ENCODE measurements around the gene CDH4. TPM values are rescaled to one million over a fixed set of nuclear protein-coding genes. Genes with fewer than 3 reads are reported as not detected.
A peak's percentile ranks its signal among the peaks of the same experiment; 100 is the strongest.

CDH4 gene
- total and polyA plus RNA-seq, 11 donors, result 0.04 to 0.54 (median 0.08) TPM; not detected in 1

DNA sequence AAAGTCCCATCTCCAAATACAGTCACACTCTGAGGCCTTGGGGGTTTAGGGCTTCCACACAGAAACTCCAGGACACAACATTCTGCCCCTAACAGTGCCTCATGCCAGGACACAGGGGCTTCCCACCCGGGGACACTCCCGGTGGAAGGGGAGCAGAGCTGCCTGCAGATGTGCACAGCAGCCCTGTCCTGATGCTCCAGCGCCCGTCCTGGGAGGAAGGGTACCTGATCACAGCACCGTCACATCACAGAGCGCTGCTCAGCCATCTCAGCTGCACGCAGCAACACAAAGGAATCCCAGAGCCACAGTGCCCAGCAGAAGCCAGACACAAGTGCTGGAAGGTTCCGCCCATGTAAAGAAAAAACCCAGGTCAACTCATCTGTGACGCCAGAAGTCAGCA is 657.0 kb downstream of the CDH4 start:
- Histone ChIP-seq H3K4me3 (no peak overlapping the region), H3K4me1 (no peaks in the 10 kb centered on the region), H3K27me3 (peaks cover 0 to 20% (median 0%) of the 10 kb centered on the region in 9 donors), H3K36me3 (no peaks in the 10 kb centered on the region), H3K27ac (no peak overlapping the region), H3K9me3 (peaks cover 0 to 10% (median 0%) of the 10 kb centered on the region in 12 donors)
- 80 to 88% (median 87%) methylated on average over 9 of the region's 9 CpGs for WGBS, 4 donors
- intact Hi-C loops (cut with DNase I), result no loop called here
- ATAC-seq, result no peak
- DNase-seq, result no peak
- TF ChIP-seq, protein P1, sequence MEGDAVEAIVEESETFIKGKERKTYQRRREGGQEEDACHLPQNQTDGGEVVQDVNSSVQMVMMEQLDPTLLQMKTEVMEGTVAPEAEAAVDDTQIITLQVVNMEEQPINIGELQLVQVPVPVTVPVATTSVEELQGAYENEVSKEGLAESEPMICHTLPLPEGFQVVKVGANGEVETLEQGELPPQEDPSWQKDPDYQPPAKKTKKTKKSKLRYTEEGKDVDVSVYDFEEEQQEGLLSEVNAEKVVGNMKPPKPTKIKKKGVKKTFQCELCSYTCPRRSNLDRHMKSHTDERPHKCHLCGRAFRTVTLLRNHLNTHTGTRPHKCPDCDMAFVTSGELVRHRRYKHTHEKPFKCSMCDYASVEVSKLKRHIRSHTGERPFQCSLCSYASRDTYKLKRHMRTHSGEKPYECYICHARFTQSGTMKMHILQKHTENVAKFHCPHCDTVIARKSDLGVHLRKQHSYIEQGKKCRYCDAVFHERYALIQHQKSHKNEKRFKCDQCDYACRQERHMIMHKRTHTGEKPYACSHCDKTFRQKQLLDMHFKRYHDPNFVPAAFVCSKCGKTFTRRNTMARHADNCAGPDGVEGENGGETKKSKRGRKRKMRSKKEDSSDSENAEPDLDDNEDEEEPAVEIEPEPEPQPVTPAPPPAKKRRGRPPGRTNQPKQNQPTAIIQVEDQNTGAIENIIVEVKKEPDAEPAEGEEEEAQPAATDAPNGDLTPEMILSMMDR (IDR thresholded peaks at IDR 0.05), result no peak
- TF ChIP-seq POLR2A (IDR thresholded peaks at IDR 0.05), result no peak

DNA sequence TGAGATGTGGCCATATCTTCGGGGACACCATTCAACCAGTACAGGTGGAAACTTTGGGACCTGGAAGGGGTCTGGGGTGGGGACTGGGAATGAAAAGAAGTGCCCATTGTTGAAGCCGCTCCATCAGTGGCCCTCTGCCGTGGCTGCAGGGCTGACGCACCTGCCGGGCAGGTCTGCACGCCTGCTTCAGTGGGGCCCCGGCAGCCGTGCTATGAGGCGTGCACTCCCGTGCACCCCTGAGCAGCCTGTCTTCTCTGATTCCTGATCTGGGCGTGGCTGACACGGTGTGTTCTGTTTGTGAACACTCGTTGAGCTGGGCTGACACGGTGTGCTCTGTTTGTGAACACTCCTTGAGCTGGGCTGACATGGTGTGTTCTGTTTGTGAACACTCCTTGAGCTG is 657.8 kb downstream of the CDH4 start:
- Histone ChIP-seq H3K27ac (no peak overlapping the region), H3K27me3 (peaks cover 0 to 20% (median 0%) of the 10 kb centered on the region in 9 donors), H3K4me1 (no peaks in the 10 kb centered on the region), H3K9me3 (peaks cover 0 to 10% (median 0%) of the 10 kb centered on the region in 12 donors), H3K36me3 (no peaks in the 10 kb centered on the region), H3K4me3 (no peak overlapping the region)
- no peak for TF ChIP-seq POLR2A (IDR thresholded peaks at IDR 0.05)
- TF ChIP-seq, protein P1 (IDR thresholded peaks at IDR 0.05), result no peak
- no peak for ATAC-seq
- no peak for DNase-seq
- WGBS, 4 donors, result 86 to 90% (median 86%) methylated on average over 10 to 14 of the region's 14 CpGs
- intact Hi-C loops (cut with DNase I), result no loop called here

DNA sequence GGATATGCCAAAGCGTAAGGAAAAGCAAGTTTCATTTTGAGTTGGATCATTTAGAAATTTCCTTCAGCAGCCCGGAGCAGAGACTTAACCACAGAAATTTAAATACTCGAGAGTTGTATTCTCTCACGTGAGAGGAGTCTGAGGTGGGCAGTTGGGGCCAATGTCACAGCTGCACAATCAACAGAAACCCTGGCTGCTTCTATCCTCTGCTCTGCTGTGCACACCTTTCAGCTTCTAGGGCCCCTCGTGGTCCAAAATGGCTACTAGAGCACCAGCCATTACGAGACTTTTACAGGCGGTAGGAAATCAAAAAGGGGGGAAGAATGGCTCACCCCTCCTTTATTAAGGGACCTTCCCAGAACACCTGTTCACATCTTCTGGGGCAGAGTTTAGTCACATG is 659.8 kb downstream of the CDH4 start:
- 70 to 84% (median 75%) methylated on average over 7 of the region's 7 CpGs for WGBS, 4 donors
- no peak for DNase-seq
- Histone ChIP-seq H3K4me3 (no peak overlapping the region), H3K36me3 (no peaks in the 10 kb centered on the region), H3K27ac (no peak overlapping the region), H3K27me3 (peaks cover 0 to 13% (median 0%) of the 10 kb centered on the region in 9 donors), H3K9me3 (peaks cover 0 to 10% (median 0%) of the 10 kb centered on the region in 12 donors), H3K4me1 (no peaks in the 10 kb centered on the region)
- TF ChIP-seq POLR2A (IDR thresholded peaks at IDR 0.05), result no peak
- TF ChIP-seq, protein P1 (IDR thresholded peaks at IDR 0.05), result no peak
- no peak for ATAC-seq
- intact Hi-C loops (cut with DNase I), result no loop called here

DNA sequence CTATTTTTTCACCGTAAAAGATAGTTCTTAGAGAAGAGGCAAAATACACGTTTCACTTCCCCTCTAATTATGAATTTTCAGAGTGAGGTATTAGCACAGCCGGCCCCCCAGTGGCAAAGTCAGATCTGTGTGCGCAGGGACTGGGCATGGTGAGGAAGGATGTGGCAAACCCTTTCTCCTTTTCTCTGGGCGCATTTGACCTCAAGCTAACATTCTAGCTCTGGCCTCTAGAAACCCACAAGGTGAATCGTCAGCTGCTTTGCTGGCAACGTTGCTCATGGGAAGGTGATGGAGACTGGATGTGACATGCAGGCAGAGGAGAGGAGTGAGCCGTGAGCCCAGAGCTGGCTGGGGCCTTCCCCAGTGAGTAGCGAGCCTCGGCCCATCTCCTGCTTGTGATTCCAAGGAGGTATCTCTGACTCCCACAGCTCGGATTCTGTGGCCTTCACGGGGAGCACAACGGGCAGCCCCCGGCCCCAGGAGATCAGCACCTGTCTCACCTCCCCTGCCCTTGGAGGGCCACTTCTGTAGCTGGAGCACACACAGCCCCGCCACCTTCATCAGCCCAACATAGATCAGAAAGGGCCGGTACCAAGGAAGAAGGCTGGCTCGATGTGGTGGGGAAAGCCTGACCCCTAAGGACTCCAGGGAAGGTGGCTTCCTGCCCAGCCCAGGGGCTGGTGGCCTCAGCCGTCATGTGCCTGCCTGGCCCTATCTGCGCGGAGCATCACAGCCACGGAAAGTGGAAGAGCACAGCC is 660.8 kb downstream of the CDH4 start:
- DNase-seq, result peak in 1 of 5 donors; percentile 44
- ATAC-seq, result no peak
- intact Hi-C loops (cut with DNase I), result no loop called here
- no peak overlapping the region for H3K4me3 ChIP-seq
- WGBS, 4 donors, result 74 to 81% (median 79%) methylated on average over 15 to 21 of the region's 21 CpGs
- H3K36me3 ChIP-seq, result no peaks in the 10 kb centered on the region
- no peak for TF ChIP-seq POLR2A (IDR thresholded peaks at IDR 0.05)
- TF ChIP-seq, protein P1 (IDR thresholded peaks at IDR 0.05), result no peak
- no peak overlapping the region for H3K27ac ChIP-seq
- peaks cover 0 to 22% (median 0%) of the 10 kb centered on the region in 9 donors for H3K27me3 ChIP-seq
- H3K4me1 ChIP-seq, result no peaks in the 10 kb centered on the region
- peaks cover 0 to 10% (median 0%) of the 10 kb centered on the region in 12 donors for H3K9me3 ChIP-seq
